ENCODE results near the gene BICD2. TPM values are rescaled to one million over a fixed set of nuclear protein-coding genes. Genes with fewer than 3 reads are reported as not detected.

The BICD2 gene
- total RNA-seq, 1 donor: 40.6 TPM

GRCh38 chr9:92719028-92719647 is 45.5 kb downstream of the BICD2 start:
- TF ChIP-seq CTCF (IDR thresholded peaks at IDR 0.05; ENCODE audit: insufficient read depth, low read depth, low read length): no peak
- no peak overlapping the region for H3K4me3 ChIP-seq (ENCODE audit: low read depth, low read length)
- no peak for DNase-seq (ENCODE audit: low read depth)

- DNase-seq (ENCODE audit: low read depth): no peak
- TF ChIP-seq CTCF (IDR thresholded peaks at IDR 0.05; ENCODE audit: insufficient read depth, low read depth, low read length): no peak
Measured at GRCh38 chr9:92718086-92719001, 46.3 kb downstream of the BICD2 start.

GRCh38 chr9:92717201-92718085 is 47.2 kb downstream of the BICD2 start:
- TF ChIP-seq CTCF (IDR thresholded peaks at IDR 0.05; ENCODE audit: insufficient read depth, low read depth, low read length): no peak
- no peak for DNase-seq (ENCODE audit: low read depth)

More at GRCh38 chr9:92718086-92719001, 46.3 kb downstream of the BICD2 start:
- no peak overlapping the region for H3K4me3 ChIP-seq (ENCODE audit: low read depth, low read length)

GRCh38 chr9:92716557-92716956 is 48.1 kb downstream of the BICD2 start:
- no peak overlapping the region for H3K4me3 ChIP-seq (ENCODE audit: low read depth, low read length)
- DNase-seq (ENCODE audit: low read depth): peak; percentile 46
- TF ChIP-seq CTCF (IDR thresholded peaks at IDR 0.05; ENCODE audit: insufficient read depth, low read depth, low read length): peak; percentile 95

More at GRCh38 chr9:92717201-92718085, 47.2 kb downstream of the BICD2 start:
- H3K4me3 ChIP-seq (ENCODE audit: low read depth, low read length): no peak overlapping the region

GRCh38 chr9:92715488-92716231 is 49.0 kb downstream of the BICD2 start:
- DNase-seq (ENCODE audit: low read depth): peak; percentile 93
- H3K4me3 ChIP-seq (ENCODE audit: low read depth, low read length): no peak overlapping the region
- TF ChIP-seq CTCF (IDR thresholded peaks at IDR 0.05; ENCODE audit: insufficient read depth, low read depth, low read length): peak; percentile 7

Data from fibroblast of villous mesenchyme (primary cell).